Left lung (tissue), 10 donors: ENCODE data around the gene HOXB2. TPM values are rescaled to one million over a fixed set of nuclear protein-coding genes. Genes with fewer than 3 reads are reported as not detected.

Experiments
- ATAC-seq: fragments of 200-7000 bp; cut with Tn5 transposase; one replicate; pipeline ENCODE4 v1.9.1; 2020; ENCODE audit warnings: moderate library complexity
- DNase-seq, 4 donors: peaks; one replicate each; pipeline ENCODE4 v3.0.0-alpha.2; 2013 to 2020
- H3K27ac ChIP-seq, 2 donors: fragments of 200-600 bp; sonication (generic) in 1 of 2; one replicate each; pipeline versions ENCODE4 v1.5.0 to v1.8.0; 2020 to 2021
- H3K27me3 ChIP-seq, 2 donors: fragments of 200-600 bp; sonication (generic) in 1 of 2; one replicate each; pipeline versions ENCODE4 v1.5.0 to v1.8.0; 2020 to 2021
- H3K36me3 ChIP-seq, 2 donors: fragments of 200-600 bp; sonication (generic) in 1 of 2; one replicate each; pipeline versions ENCODE4 v1.5.0 to v1.8.0; 2020 to 2021
- H3K4me1 ChIP-seq, 2 donors: fragments of 200-600 bp; one replicate each; pipeline ENCODE4 v1.8.0; 2021
- H3K4me3 ChIP-seq, 2 donors: fragments of 200-600 bp; sonication (generic) in 1 of 2; one replicate each; pipeline versions ENCODE4 v1.5.0 to v1.8.0; 2020 to 2021; ENCODE audit warnings: mild to moderate bottlenecking in 1 of 2
- H3K9me3 ChIP-seq, 2 donors: fragments of 200-600 bp; sonication (generic) in 1 of 2; one replicate each; pipeline versions ENCODE4 v1.5.0 to v1.8.0; 2020 to 2021
- intact Hi-C, 2 donors: fragments of 100-400 bp; cut with DNase I; formaldehyde crosslinking; loops; one replicate each; pipeline versions ENCODE4 v1.11.2 to v1.14.2; 2022
- polyA plus RNA-seq, 6 donors: library from polyadenylated mRNA; unstranded; fragments of 120-200 nt; gene quantifications; one replicate each; pipeline ENCODE4 v1.2.1, GENCODE V29; 2013; ENCODE audit not compliant: insufficient read length in 6 of 6
- total RNA-seq, 2 donors: library from RNA; stranded (reverse); fragmentation: NEBNext Ultra II Directional; extraction: Animal tissue kit (Norgen Biotek cat#: 25700); gene quantifications; one replicate each; pipeline ENCODE4 v1.2.1, GENCODE V29; 2021
- TF ChIP-seq, protein P1 (sequence below), 2 donors: fragments of 200-600 bp; sonication (generic) in 1 of 2; IDR thresholded peaks; one replicate each; pipeline versions ENCODE4 v1.5.0 to v1.8.0; 2021; ENCODE audit warnings: antibody characterized with exemption in 2 of 2
- donor health status: DM: no; HTN: yes; CAD: no.
- donor health status: DM: no; HTN: no; CAD: no.

Gene HOXB2
- total and polyA plus RNA-seq, 8 donors = 9.7 to 33.6 (median 24.9) TPM

DNA sequence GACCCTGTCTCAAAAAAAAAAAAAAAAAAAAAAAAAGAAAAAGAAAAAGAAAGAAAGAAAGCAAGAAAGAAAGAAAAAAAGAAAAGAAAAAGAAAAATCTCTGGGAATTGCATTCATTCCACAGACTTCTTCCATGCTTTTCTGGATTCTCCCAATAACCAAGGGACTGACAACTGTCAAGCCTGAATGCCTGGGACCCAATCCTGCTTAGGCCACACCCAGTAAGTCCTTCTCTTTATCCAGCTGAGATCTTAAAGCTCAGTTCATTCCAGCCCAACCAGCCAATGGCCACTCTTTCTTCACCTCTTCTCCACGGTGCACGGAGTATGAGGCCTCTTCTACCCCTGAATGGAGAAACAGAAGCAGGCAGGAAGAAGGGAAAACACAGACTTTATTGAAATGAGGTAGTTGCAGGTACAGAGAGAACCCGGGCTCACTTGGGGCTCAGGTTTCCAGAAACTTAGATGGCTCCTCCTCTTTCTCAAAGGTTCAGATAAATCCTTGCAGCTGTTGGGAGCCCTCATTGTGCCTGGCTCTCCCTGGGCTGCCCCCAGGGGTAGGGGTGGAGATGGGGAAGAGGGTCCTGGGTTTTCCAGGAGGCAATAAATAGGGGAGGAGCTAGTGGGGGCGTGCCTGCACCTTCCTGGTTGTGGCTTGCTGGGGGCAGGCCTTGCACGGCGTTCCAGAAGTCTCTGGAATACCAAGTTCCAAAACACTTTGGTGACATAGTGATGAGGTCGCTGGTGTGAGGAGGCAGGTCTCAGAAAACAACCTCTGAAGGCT lies 16.6 kb downstream of the HOXB2 start:
- Histone ChIP-seq H3K27me3 (peaks cover 26 to 100% of the 10 kb centered on the region in 2 donors), H3K27ac (no peak overlapping the region), H3K9me3 (no peaks in the 10 kb centered on the region), H3K36me3 (no peaks in the 10 kb centered on the region), H3K4me3 (no peak overlapping the region), H3K4me1 (no peaks in the 10 kb centered on the region)
- DNase-seq = no peak
- intact Hi-C loops = no loop called here
- ATAC-seq = no peak
- TF ChIP-seq, protein P1, sequence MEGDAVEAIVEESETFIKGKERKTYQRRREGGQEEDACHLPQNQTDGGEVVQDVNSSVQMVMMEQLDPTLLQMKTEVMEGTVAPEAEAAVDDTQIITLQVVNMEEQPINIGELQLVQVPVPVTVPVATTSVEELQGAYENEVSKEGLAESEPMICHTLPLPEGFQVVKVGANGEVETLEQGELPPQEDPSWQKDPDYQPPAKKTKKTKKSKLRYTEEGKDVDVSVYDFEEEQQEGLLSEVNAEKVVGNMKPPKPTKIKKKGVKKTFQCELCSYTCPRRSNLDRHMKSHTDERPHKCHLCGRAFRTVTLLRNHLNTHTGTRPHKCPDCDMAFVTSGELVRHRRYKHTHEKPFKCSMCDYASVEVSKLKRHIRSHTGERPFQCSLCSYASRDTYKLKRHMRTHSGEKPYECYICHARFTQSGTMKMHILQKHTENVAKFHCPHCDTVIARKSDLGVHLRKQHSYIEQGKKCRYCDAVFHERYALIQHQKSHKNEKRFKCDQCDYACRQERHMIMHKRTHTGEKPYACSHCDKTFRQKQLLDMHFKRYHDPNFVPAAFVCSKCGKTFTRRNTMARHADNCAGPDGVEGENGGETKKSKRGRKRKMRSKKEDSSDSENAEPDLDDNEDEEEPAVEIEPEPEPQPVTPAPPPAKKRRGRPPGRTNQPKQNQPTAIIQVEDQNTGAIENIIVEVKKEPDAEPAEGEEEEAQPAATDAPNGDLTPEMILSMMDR (IDR thresholded peaks at IDR 0.05) = no peak

DNA sequence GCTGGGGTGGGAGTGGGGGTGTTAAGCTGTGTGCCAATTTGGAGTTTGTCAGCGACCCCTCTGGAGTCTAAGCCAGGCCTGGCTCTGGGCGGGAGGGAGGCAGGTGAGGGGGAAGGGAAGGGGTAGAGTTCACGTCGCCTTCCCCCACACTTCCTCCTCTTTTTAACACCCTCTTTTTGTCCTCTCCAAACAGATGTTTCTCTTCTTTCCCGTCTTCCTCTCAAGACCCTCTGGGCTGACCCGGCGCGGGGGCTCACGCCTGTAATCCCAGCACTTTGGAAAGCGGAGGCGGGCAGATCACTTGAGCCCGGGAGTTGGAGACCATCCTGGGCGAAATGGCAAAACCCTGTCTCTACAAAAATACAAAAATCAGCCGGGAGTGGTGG lies 17.4 kb downstream of the HOXB2 start:
- Histone ChIP-seq H3K36me3 (no peaks in the 10 kb centered on the region), H3K4me3 (no peak overlapping the region), H3K27ac (no peak overlapping the region), H3K9me3 (no peaks in the 10 kb centered on the region), H3K4me1 (no peaks in the 10 kb centered on the region), H3K27me3 (peaks cover 23 to 95% of the 10 kb centered on the region in 2 donors)
- intact Hi-C loops = no loop called here
- TF ChIP-seq, protein P1 (IDR thresholded peaks at IDR 0.05) = no peak
- peak in 1 of 4 donors; percentile 64 for DNase-seq
- ATAC-seq = no peak

DNA sequence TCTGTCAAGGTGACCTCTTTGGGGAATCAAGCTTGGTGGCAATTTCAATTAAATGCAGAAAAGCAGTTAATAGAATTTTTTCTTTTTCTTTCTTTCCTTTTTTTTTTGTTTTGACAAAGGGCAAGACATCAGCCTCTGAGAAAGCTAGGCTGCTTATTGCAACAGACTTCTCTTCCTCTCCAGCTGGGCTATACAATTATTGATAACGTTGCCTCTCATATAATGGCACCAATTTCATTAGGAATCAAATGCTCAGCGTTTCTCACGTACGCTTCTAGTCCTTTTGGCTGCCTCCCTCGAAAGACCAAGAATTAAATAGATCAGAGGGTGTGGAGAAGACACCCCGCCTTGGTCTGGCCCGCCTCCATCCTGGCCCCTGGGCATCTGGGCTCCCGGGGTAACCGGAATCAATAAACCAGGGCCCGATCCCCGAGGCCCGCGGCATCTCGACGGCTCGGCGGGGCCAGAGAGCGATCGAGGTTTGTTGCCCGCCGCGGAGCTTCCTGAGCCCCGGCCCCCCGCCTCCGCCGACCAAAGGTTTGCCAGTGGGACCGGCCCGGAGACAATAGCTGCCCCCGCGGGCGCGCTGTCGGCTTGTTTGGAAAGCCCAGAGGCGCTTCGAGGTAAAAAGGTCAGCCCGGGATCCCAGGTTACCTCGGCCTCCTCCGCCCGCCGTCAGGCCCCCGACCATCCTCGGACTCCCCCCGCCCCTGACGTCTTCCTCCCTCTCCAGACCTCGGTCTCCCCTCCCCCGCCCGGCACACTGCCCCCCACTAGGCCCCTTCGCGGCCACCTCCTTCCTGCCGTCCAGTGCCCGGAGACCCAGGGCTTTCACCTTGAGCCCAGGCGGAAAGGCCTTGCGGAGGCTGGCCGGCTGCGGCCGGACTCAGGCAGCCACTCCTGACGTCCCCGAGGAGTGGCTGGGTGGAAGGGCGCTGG lies 18.0 kb downstream of the HOXB2 start:
- DNase-seq = peak in 2 of 4 donors; percentile 23 to 77

DNA sequence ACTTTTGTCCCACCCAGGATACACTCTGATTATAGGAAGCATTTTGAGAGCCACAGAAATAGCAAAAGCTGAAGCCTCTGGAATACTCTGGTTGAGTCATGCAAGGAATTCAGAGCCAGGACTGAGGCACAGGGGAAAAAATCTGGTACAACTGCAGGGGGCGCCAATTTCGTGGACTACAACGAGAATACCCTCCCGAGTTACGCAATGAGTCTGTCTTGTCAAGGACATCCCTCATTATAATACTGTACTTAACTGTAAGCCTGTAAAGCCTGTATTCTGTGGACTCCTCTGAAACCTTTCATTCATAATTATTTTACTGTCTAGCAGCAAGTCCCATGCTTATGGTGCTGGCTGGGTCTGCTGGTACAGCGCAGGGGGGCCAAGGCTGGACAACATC lies 21.9 kb downstream of the HOXB2 start:
- intact Hi-C loops = no loop called here
- DNase-seq = no peak
- ATAC-seq = no peak
- Histone ChIP-seq H3K36me3 (no peaks in the 10 kb centered on the region), H3K4me1 (no peaks in the 10 kb centered on the region), H3K4me3 (no peak overlapping the region), H3K9me3 (no peaks in the 10 kb centered on the region), H3K27ac (no peak overlapping the region), H3K27me3 (peaks cover 18 to 86% of the 10 kb centered on the region in 2 donors)
- TF ChIP-seq, protein P1 (IDR thresholded peaks at IDR 0.05) = no peak

More for the DNA sequence above, 18.0 kb downstream of the HOXB2 start:
- Histone ChIP-seq H3K9me3 (no peaks in the 10 kb centered on the region), H3K27me3 (peaks cover 21 to 93% of the 10 kb centered on the region in 2 donors), H3K4me3 (no peak overlapping the region), H3K36me3 (no peaks in the 10 kb centered on the region), H3K27ac (no peak overlapping the region), H3K4me1 (no peaks in the 10 kb centered on the region)
- ATAC-seq = no peak
- TF ChIP-seq, protein P1 (IDR thresholded peaks at IDR 0.05) = no peak
- intact Hi-C loops = no loop called here
